ENCODE data around the gene SUMF1.

DNA sequence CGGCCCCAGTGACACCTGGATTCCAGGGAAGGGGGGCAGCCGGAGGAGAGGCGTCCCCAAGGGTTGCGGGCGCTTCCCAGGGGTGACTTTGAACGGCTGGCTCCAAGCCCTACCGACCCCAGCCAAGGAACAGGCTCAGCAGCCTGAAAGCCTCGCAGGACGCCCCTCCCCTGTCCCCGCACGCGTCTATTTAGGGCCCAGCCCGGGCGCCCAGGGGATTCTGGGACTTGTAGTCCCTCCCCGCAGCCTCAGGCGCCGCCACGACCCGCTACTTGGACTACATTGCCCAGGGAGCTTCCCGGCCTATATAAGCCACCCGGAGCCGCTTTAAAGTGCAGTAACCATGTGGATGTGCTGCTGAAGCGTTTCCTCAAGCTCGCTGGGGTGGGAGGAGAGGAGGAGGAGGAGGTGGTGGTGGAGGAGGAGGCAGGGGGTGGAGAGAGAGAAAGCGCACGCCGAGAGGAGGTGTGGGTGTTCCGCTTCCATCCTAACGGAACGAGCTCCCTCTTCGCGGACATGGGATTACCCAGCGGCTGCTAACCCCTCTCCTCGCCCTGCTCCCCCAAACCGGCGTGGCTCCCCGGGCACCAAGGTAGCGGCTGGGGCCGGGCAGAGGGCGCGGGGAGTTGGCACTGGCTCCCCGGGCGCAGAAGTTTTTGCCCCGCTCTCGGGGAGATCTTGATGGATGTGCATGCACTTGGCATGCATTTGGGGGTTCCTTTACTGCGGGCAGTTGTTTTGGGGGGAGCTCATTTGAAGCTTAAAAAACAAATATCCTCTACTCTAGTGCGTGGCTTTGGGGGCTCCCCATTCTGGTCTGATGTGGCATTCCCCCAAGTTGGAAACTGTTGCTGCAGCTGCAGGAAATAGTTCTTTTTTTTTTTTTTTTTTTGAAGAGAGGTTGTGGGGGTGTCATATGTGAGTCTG lies 26.2 kb upstream of the SUMF1 start, which contains the start of gene ITPR1:
- TF ChIP-seq, protein P1, sequence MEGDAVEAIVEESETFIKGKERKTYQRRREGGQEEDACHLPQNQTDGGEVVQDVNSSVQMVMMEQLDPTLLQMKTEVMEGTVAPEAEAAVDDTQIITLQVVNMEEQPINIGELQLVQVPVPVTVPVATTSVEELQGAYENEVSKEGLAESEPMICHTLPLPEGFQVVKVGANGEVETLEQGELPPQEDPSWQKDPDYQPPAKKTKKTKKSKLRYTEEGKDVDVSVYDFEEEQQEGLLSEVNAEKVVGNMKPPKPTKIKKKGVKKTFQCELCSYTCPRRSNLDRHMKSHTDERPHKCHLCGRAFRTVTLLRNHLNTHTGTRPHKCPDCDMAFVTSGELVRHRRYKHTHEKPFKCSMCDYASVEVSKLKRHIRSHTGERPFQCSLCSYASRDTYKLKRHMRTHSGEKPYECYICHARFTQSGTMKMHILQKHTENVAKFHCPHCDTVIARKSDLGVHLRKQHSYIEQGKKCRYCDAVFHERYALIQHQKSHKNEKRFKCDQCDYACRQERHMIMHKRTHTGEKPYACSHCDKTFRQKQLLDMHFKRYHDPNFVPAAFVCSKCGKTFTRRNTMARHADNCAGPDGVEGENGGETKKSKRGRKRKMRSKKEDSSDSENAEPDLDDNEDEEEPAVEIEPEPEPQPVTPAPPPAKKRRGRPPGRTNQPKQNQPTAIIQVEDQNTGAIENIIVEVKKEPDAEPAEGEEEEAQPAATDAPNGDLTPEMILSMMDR (IDR thresholded peaks at IDR 0.05) = no peak
- TF ChIP-seq POLR2A (IDR thresholded peaks at IDR 0.05; ENCODE audit: low read depth) = peak; percentile 97

Data from esophagus muscularis mucosa (tissue), 3 donors.